ENCODE measurements around the gene FOXI1. TPM values are rescaled to one million over a fixed set of nuclear protein-coding genes. Genes with fewer than 3 reads are reported as not detected.

FOXI1 gene
- total and polyA plus RNA-seq, 2 of the 13 experiments (the other 11 are each of a cell fraction or from before 2014, with no cell fraction given) = not detected

GRCh38 chr5:170108266-170108785 lies 2.6 kb downstream of the FOXI1 start (continued):
- TF ChIP-seq PRMT3 (CRISPR knock-in tag; IDR thresholded peaks at IDR 0.05; ENCODE audit: borderline replicate concordance, low read depth) = no peak
- TF ChIP-seq RXRA (CRISPR knock-in tag; IDR thresholded peaks at IDR 0.05) = no peak
- TF ChIP-seq ZNF577 (CRISPR knock-in tag; IDR thresholded peaks at IDR 0.05; ENCODE audit: borderline replicate concordance, low read depth) = no peak

- no peak overlapping the region for H3K4me2 ChIP-seq (ENCODE audit: low read depth, low read length)
- intact Hi-C loops (cut with micrococcal nuclease; ENCODE audit: unreplicated experiment) (no loop called here), in situ Hi-C loops (cut with HindIII; ENCODE audit: extremely low pct_ligation_motif_present, low pct_unique_long_range_greater_than_20kb) (no loop called here)
- H2AFZ ChIP-seq (ENCODE audit: low read length) = no peak overlapping the region
- FAIRE-seq = no peak
- no peaks in the 10 kb centered on the region for H4K20me1 ChIP-seq (ENCODE audit: insufficient read depth, low read length)
- no peak for ATAC-seq
- BruUV-seq (replicated peaks) = no TSS peak
- no peak overlapping the region for H3K27ac ChIP-seq (ENCODE audit: extremely low read length, insufficient read depth, low read length)
- POLR2A ChIA-PET = no interaction called here
- no peaks in the 10 kb centered on the region for H3K79me2 ChIP-seq (ENCODE audit: insufficient read depth, low read length)
- no peak for DNase-seq (ENCODE audit: low spot score)
- no peak overlapping the region for H3K9ac ChIP-seq (ENCODE audit: insufficient read depth, low read depth, low read length)
- H3K27me3 ChIP-seq (ENCODE audit: control insufficient read depth in 1 of 2, insufficient read depth in 2 of 2, low read length in 2 of 2) = peaks cover 0 to 6% of the 10 kb centered on the region in 2 experiments; a peak in 3 of 5 replicates
- no peaks in the 10 kb centered on the region for H3K9me3 ChIP-seq (ENCODE audit: low read length)
- 24% methylated on average over 5 of the region's 7 CpGs for WGBS (ENCODE audit: low lambda C conversion rate)
- H3K36me3 ChIP-seq (replicated peaks in 1 of 2; ENCODE audit: control insufficient read depth in 1 of 2, insufficient read depth in 2 of 2, low read length in 2 of 2) = no peaks in the 10 kb centered on the region
- no peaks in the 10 kb centered on the region for H3K4me1 ChIP-seq (ENCODE audit: insufficient read depth, low read length)
- H3K4me3 ChIP-seq (replicated peaks in 1 of 3; ENCODE audit: insufficient read depth in 1 of 3, low read depth in 2 of 3, low read length in 3 of 3) = no peak overlapping the region
- TF ChIP-seq EHMT2 (IDR thresholded peaks at IDR 0.05; ENCODE audit: borderline replicate concordance, low read depth, low read length) (no peak), LRRFIP1 (CRISPR knock-in tag; conservative IDR thresholded peaks at IDR 0.05) (no peak), ZNF577 (CRISPR knock-in tag; IDR thresholded peaks at IDR 0.05; ENCODE audit: borderline replicate concordance, low read depth) (no peak), ZSCAN12 (CRISPR knock-in tag; IDR thresholded peaks at IDR 0.05) (no peak), GTF2F1 (IDR thresholded peaks at IDR 0.05; ENCODE audit: low read length) (no peak), DNMT3B (CRISPR knock-in tag; conservative IDR thresholded peaks at IDR 0.05) (no peak), TFAP4 (IDR thresholded peaks at IDR 0.05; ENCODE audit: borderline replicate concordance, low read depth) (no peak), FOXK1 (CRISPR knock-in tag; IDR thresholded peaks at IDR 0.05; ENCODE audit: borderline replicate concordance, low read depth) (no peak), STAT6 (CRISPR knock-in tag; IDR thresholded peaks at IDR 0.05; ENCODE audit: borderline replicate concordance) (no peak)
- CTCF ChIA-PET (ENCODE audit: low intra/inter-chr PET ratio, low total read pairs) = no interaction called here
Observed at GRCh38 chr5:170109059-170110031, 3.6 kb downstream of the FOXI1 start.

All from HepG2 (cell line).